GM21619 (cell line): Measurements from ENCODE around the gene NPTXR.

Experiments used
- ATAC-seq: cut with Tn5 transposase; IDR thresholded peaks from one replicate; pipeline ENCODE4 v1.9.1; 2021; ENCODE audit not compliant: unreplicated experiment

NPTXR gene

DNA sequence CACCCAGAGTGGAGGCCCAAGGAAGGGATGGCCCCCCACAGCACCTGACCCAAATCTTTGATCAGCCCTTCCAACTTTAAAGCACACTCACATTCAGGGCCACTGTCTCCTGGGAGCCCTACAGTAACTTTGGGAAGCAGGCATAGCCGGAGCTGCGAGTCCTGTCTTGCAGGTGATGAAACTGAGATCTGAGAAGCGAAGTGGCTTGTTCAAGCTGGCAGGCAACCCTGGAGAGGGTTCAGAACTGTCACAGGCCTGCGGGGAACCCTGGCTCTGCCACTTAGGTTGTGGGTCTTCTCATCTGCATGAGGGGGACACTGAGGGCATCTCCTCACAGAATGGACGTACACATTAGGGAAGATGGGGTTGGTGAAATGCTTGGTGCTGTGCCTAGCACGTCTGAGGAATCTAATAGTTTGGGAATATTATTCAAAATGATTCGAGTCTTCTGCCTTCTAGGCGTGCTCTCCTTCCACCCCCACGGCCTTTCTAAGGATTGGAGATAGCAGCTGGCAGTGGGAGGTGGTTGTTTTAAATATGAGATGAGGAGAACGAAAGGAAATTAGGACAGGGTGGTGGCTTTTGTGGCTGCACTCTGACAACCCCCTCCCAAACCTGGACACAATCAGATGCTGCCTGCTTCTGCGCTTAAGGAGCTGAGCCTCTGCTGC lies 69.2 kb downstream of the NPTXR start:
- ATAC-seq: no peak

DNA sequence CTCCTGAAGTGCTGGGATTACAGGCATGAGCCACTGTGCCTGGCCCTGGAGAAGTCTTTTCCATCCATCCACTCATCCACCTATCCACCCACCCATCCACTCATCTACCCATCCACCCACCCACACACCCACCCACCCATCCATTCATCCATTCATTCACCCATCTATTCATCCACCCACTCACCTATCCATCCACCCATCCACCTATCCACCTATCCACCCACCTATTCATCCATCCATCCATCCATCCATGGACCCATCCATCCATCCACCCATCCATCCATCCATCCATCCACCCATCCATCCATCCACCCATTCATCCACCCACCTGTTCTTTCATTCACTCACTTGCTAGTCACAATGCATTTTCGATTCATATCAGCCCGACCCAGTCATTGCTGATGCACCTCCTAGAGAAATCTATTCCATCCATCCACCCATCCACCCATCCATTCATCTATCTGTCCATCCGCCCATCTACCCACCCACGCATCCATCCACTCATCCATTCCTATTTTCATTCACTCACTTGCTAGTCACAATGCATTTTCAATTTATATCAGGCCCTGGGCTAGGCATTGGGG lies 70.4 kb downstream of the NPTXR start:
- ATAC-seq: no peak

DNA sequence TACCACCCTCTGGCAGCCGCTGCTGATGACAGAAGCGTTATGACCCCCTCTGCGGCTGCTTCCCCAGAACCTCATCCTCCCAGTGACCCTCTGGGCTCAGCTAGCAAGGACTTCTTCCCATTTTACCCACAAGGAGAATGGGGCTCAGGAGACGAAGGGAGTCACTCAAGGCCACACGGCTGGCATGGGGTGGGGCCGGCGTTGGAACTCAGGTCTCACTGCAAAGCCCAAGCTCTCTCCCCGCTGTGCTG lies 71.3 kb downstream of the NPTXR start:
- no peak for ATAC-seq

DNA sequence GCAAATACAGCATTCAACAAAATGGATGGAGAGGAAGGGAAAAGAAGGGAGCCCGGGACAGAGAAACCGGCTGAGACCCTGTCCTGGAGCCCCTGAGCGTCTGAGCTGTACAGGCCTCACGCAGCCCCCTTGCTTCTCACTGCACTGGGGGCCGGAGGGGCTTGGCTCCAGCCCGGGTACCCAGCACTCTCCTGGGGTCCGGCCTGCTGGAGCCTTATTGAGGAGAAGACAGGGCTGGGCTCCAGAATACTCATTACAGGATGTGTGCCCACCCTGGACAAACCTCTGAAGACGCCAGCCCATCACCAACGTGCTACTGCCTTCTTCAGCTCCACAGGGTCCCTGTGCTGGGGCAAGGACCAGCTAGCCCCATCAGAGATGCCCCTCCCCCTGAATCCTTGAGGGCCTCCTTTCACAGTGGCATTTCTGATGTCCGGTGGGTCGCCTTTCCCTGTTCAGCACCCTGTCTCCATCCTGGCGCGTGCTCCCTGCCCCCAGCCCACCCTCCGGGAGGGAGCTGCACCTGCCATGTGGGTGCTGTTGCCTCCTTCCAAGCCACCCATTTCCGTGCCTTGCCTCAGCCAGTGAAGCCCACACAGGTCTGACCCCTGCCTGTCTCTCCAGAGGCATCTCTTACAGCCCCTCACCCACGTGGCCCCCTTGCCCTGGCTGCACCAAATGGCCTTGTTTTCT lies 73.4 kb downstream of the NPTXR start:
- no peak for ATAC-seq
